ENCODE results near the gene TBC1D30.

TBC1D30 gene

GRCh38 chr12:64915242-64915641, 90.8 kb downstream of the TBC1D30 start:
- no peak for DNase-seq

DNA sequence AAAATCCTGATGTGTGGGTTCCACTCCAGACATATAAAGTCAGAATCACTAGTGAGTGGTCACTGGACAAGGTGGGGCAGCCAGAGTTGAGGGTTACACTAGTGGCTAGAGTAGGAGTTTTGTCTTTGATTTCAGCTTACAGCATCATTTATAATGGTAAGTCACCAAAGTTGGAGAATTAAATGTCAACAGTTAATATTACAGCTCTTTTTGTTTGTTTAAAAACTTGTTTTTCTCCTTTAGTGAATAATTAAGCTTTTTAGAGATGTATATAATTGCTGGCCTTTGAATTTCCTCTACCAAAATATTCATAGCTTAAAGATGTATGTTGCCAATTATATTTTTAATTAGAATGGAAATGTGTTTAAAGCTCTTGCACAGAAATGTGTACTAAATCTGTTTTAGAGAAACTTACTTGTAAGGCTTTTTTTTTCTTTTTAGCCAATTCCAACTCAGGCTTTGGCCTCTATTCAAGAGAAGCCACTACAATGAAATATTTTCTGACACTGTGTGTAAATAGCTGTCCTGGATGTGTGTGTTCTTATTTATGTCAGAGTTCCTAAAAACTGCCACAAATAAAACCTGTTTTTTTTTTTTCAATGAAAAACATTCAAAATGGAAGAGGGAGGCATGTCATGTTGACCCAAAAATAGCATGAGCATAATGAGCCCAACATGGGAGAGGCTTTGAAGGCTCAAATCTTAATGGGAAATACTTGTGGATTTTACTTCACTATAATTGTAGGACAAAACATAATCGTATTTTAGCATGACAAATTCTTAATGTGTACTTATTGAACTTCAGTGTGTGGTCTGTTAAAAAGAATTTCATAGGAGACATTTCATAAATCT, 92.2 kb downstream of the TBC1D30 start:
- DNase-seq, result no peak

GRCh38 chr12:64918344-64918743, 93.9 kb downstream of the TBC1D30 start:
- no peak for DNase-seq

- no peak for DNase-seq
Observed at GRCh38 chr12:64918801-64919200, 94.4 kb downstream of the TBC1D30 start.

DNA sequence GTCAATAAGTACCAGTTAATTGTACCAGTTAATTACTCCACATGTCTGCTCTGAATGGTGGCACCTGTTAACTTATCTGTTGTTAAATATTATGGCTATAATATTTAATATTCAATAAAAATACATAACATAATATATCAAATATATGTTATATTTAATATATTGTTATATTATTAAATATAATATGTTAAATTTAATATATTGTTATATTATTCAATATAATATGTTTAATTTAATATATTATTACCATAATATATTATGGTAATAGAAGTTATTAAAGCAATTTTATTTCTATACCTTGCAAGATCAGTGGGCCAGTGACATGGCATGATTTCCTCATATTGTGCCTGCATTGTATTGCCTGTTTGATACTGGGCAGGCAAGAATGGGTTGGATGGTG, 98.4 kb downstream of the TBC1D30 start:
- DNase-seq, result no peak

GRCh38 chr12:64923536-64923935, 99.1 kb downstream of the TBC1D30 start:
- no peak for DNase-seq

All from NCI-H1694 (cell line).